Measurements from ENCODE around the gene SLC8A1.

DNA sequence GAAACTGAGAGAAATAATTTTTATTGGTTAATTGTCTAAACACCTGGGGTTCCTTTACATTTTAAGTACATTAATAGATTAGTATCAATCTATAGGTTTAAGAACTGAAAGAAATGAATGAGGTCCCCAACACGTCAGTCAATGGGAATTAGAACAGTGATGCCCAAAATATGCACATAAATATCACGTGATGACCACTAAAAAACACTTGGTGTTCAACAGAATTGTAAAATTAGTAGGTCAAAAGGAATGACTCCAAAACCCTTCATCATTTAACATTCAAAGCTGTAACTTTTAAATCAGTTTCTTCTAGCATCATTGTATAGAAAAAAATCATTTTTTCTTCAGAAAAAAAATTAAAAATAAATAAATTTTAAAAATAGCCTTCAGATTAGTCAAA, 140.9 kb downstream of the SLC8A1 start:
- TF ChIP-seq CSDC2 (CRISPR knock-in tag; IDR thresholded peaks at IDR 0.05), result no peak
- no peak for TF ChIP-seq SNAI2 (CRISPR knock-in tag; IDR thresholded peaks at IDR 0.05)
- TF ChIP-seq TCF4 (CRISPR knock-in tag; IDR thresholded peaks at IDR 0.05; ENCODE audit: borderline replicate concordance), result no peak
- TF ChIP-seq GLIS3 (CRISPR knock-in tag; IDR thresholded peaks at IDR 0.05), result no peak
- TF ChIP-seq, protein P1, sequence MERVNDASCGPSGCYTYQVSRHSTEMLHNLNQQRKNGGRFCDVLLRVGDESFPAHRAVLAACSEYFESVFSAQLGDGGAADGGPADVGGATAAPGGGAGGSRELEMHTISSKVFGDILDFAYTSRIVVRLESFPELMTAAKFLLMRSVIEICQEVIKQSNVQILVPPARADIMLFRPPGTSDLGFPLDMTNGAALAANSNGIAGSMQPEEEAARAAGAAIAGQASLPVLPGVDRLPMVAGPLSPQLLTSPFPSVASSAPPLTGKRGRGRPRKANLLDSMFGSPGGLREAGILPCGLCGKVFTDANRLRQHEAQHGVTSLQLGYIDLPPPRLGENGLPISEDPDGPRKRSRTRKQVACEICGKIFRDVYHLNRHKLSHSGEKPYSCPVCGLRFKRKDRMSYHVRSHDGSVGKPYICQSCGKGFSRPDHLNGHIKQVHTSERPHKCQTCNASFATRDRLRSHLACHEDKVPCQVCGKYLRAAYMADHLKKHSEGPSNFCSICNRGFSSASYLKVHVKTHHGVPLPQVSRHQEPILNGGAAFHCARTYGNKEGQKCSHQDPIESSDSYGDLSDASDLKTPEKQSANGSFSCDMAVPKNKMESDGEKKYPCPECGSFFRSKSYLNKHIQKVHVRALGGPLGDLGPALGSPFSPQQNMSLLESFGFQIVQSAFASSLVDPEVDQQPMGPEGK (CRISPR knock-in tag; IDR thresholded peaks at IDR 0.05; ENCODE audit: borderline replicate concordance), result no peak
- no peak for TF ChIP-seq ZFP30 (CRISPR knock-in tag; IDR thresholded peaks at IDR 0.05)
- TF ChIP-seq RARB (CRISPR knock-in tag; IDR thresholded peaks at IDR 0.05), result no peak
- TF ChIP-seq ZFP3 (CRISPR knock-in tag; IDR thresholded peaks at IDR 0.05), result no peak
- no peak for TF ChIP-seq ZNF8 (CRISPR knock-in tag; IDR thresholded peaks at IDR 0.05)
- TF ChIP-seq, protein P2, sequence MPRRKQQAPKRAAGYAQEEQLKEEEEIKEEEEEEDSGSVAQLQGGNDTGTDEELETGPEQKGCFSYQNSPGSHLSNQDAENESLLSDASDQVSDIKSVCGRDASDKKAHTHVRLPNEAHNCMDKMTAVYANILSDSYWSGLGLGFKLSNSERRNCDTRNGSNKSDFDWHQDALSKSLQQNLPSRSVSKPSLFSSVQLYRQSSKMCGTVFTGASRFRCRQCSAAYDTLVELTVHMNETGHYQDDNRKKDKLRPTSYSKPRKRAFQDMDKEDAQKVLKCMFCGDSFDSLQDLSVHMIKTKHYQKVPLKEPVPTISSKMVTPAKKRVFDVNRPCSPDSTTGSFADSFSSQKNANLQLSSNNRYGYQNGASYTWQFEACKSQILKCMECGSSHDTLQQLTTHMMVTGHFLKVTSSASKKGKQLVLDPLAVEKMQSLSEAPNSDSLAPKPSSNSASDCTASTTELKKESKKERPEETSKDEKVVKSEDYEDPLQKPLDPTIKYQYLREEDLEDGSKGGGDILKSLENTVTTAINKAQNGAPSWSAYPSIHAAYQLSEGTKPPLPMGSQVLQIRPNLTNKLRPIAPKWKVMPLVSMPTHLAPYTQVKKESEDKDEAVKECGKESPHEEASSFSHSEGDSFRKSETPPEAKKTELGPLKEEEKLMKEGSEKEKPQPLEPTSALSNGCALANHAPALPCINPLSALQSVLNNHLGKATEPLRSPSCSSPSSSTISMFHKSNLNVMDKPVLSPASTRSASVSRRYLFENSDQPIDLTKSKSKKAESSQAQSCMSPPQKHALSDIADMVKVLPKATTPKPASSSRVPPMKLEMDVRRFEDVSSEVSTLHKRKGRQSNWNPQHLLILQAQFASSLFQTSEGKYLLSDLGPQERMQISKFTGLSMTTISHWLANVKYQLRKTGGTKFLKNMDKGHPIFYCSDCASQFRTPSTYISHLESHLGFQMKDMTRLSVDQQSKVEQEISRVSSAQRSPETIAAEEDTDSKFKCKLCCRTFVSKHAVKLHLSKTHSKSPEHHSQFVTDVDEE (CRISPR knock-in tag; IDR thresholded peaks at IDR 0.05), result no peak
- TF ChIP-seq ARNTL (CRISPR knock-in tag; IDR thresholded peaks at IDR 0.05; ENCODE audit: borderline replicate concordance, low read depth), result no peak
- TF ChIP-seq, protein P3, sequence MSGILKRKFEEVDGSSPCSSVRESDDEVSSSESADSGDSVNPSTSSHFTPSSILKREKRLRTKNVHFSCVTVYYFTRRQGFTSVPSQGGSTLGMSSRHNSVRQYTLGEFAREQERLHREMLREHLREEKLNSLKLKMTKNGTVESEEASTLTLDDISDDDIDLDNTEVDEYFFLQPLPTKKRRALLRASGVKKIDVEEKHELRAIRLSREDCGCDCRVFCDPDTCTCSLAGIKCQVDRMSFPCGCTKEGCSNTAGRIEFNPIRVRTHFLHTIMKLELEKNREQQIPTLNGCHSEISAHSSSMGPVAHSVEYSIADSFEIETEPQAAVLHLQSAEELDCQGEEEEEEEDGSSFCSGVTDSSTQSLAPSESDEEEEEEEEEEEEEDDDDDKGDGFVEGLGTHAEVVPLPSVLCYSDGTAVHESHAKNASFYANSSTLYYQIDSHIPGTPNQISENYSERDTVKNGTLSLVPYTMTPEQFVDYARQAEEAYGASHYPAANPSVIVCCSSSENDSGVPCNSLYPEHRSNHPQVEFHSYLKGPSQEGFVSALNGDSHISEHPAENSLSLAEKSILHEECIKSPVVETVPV (CRISPR knock-in tag; IDR thresholded peaks at IDR 0.05), result no peak
- no peak for TF ChIP-seq PPARA (CRISPR knock-in tag; IDR thresholded peaks at IDR 0.05; ENCODE audit: borderline replicate concordance)

Data from SK-N-SH treated with all-trans-retinoic acid at 6 μM for 48 hours (cell line).